ENCODE results near the gene C2orf69.

Gene C2orf69

GRCh38 chr2:199928226-199928625 is 17.1 kb downstream of the C2orf69 start:
- no peak overlapping the region for H3K4me2 ChIP-seq (ENCODE audit: low read depth, low read length, poor library complexity, severe bottlenecking)
- H3K9me3 ChIP-seq (ENCODE audit: insufficient read depth, low read length) = no peaks in the 10 kb centered on the region
- peaks cover 40% of the 10 kb centered on the region; the same call in 1 of the 2 replicates for H3K36me3 ChIP-seq (ENCODE audit: low read length)
- H3K9me2 ChIP-seq (replicated peaks; ENCODE audit: insufficient read depth, low read length) = no peaks in the 10 kb centered on the region
- H3K27me3 ChIP-seq (ENCODE audit: low read length) = no peaks in the 10 kb centered on the region
- peaks cover 38% of the 10 kb centered on the region for H3F3A ChIP-seq (ENCODE audit: insufficient read depth)
- H3K79me2 ChIP-seq (ENCODE audit: insufficient read depth, low read length) = peaks cover 27% of the 10 kb centered on the region
- H2AFZ ChIP-seq (ENCODE audit: low read depth, low read length, severe bottlenecking) = no peak overlapping the region
- H4K20me1 ChIP-seq (ENCODE audit: low read depth, low read length) = peaks cover 12% of the 10 kb centered on the region; the same call in 1 of the 2 replicates
- H3K27ac ChIP-seq (ENCODE audit: low read depth, low read length) = no peak overlapping the region
- no peak for TF ChIP-seq CTCF (IDR thresholded peaks at IDR 0.05; ENCODE audit: insufficient read depth, low read length, poor library complexity, severe bottlenecking)
- TF ChIP-seq EZH2phosphoT487 (conservative IDR thresholded peaks at IDR 0.05; ENCODE audit: low read length) = no peak
- no peak overlapping the region for H3K4me3 ChIP-seq (ENCODE audit: insufficient read depth, low read length, poor library complexity, severe bottlenecking)
- no peak overlapping the region for H3K9ac ChIP-seq (ENCODE audit: low read length)

DNA sequence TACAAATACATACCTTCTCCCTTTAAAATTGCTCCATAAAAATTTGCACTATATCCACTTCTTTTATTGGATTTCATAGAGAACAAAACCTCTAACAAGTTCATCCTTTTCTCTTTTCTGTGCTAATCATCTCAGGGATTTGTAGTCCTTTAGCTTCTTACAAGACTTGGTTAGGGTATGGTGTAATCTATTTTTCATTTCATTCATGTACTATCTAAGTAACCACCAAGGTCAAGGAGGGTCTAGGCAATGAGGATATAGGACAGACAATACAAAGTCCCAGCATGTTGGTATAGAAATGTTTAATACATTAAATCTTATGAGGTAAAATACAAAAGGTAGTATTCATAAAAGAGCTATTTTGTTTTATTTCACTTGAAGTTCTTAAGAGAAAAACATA is 17.5 kb downstream of the C2orf69 start:
- peaks cover 38% of the 10 kb centered on the region for H3F3A ChIP-seq (ENCODE audit: insufficient read depth)
- no peak overlapping the region for H3K27ac ChIP-seq (ENCODE audit: low read depth, low read length)
- H3K36me3 ChIP-seq (ENCODE audit: low read length) = peaks cover 40% of the 10 kb centered on the region; the same call in 1 of the 2 replicates
- no peak overlapping the region for H2AFZ ChIP-seq (ENCODE audit: low read depth, low read length, severe bottlenecking)
- H3K9ac ChIP-seq (ENCODE audit: low read length) = no peak overlapping the region
- TF ChIP-seq EZH2phosphoT487 (conservative IDR thresholded peaks at IDR 0.05; ENCODE audit: low read length) (no peak), CTCF (IDR thresholded peaks at IDR 0.05; ENCODE audit: insufficient read depth, low read length, poor library complexity, severe bottlenecking) (no peak)
- H4K20me1 ChIP-seq (ENCODE audit: low read depth, low read length) = peaks cover 12% of the 10 kb centered on the region; the same call in 1 of the 2 replicates
- H3K4me3 ChIP-seq (ENCODE audit: insufficient read depth, low read length, poor library complexity, severe bottlenecking) = no peak overlapping the region
- peaks cover 23% of the 10 kb centered on the region for H3K79me2 ChIP-seq (ENCODE audit: insufficient read depth, low read length)
- H3K9me2 ChIP-seq (replicated peaks; ENCODE audit: insufficient read depth, low read length) = no peaks in the 10 kb centered on the region
- no peaks in the 10 kb centered on the region for H3K27me3 ChIP-seq (ENCODE audit: low read length)
- H3K9me3 ChIP-seq (ENCODE audit: insufficient read depth, low read length) = no peaks in the 10 kb centered on the region
- H3K4me2 ChIP-seq (ENCODE audit: low read depth, low read length, poor library complexity, severe bottlenecking) = no peak overlapping the region

GRCh38 chr2:199929262-199929661 is 18.2 kb downstream of the C2orf69 start:
- Histone ChIP-seq H3K9ac (ENCODE audit: low read length) (no peak overlapping the region), H3K9me3 (ENCODE audit: insufficient read depth, low read length) (no peaks in the 10 kb centered on the region), H3F3A (ENCODE audit: insufficient read depth) (peaks cover 38% of the 10 kb centered on the region), H3K27me3 (ENCODE audit: low read length) (no peaks in the 10 kb centered on the region), H2AFZ (ENCODE audit: low read depth, low read length, severe bottlenecking) (no peak overlapping the region), H3K79me2 (ENCODE audit: insufficient read depth, low read length) (peaks cover 16% of the 10 kb centered on the region), H3K4me3 (ENCODE audit: insufficient read depth, low read length, poor library complexity, severe bottlenecking) (no peak overlapping the region), H3K36me3 (ENCODE audit: low read length) (peaks cover 45% of the 10 kb centered on the region; the same call in 1 of the 2 replicates), H4K20me1 (ENCODE audit: low read depth, low read length) (peaks cover 12% of the 10 kb centered on the region; the same call in 1 of the 2 replicates), H3K9me2 (replicated peaks; ENCODE audit: insufficient read depth, low read length) (no peaks in the 10 kb centered on the region), H3K4me2 (ENCODE audit: low read depth, low read length, poor library complexity, severe bottlenecking) (no peak overlapping the region), H3K27ac (ENCODE audit: low read depth, low read length) (no peak overlapping the region)
- TF ChIP-seq EZH2phosphoT487 (conservative IDR thresholded peaks at IDR 0.05; ENCODE audit: low read length) (no peak), CTCF (IDR thresholded peaks at IDR 0.05; ENCODE audit: insufficient read depth, low read length, poor library complexity, severe bottlenecking) (no peak)

Data from SU-DHL-6 (cell line).